ENCODE measurements around the gene ZFYVE27.

ZFYVE27 gene

DNA sequence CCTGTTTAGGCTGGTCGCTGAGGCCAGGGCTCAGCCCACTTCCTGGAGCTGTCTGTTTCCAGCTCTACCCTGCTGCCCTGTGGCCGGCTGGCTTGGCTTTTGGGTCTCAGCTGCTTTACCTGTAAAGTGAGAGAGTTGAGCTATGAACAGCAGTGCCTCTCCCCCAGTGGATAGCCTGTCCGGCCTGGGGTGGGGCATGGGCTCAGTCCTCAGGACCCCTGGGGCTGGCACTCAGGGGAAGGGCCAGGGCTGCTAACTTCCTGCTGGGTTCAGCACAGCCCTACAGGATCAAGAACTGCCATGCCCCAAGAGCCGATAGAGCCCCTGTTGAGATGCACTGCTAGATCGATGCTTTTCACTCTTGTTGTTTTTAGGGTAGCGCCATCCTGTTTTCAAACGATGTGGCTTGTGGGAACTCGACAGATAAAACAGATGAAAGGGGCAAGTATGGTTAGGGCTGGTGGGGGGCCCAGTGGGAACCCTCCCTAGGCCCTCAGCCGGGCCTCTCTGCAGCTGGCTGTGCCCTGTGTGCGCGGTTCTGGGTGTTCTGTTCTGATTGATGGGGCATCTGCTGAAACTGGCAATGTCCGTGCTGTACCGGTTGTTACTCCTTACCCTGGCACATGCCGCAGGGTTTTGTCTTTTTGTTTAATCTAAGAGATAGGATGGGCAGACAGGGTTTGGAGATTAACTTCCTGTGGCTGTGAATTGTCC, 44.8 kb downstream of the ZFYVE27 start:
- no peaks in the 10 kb centered on the region for H3K4me1 ChIP-seq (ENCODE audit: low read depth, poor library complexity, severe bottlenecking)
- no peak overlapping the region for H3K4me2 ChIP-seq
- no peak overlapping the region for H3K27ac ChIP-seq
- no peak overlapping the region for H3K9ac ChIP-seq
- H2AFZ ChIP-seq (ENCODE audit: low read depth): no peak overlapping the region
- H4K20me1 ChIP-seq (ENCODE audit: insufficient read depth): no peaks in the 10 kb centered on the region
- no peaks in the 10 kb centered on the region for H3K27me3 ChIP-seq (ENCODE audit: insufficient read depth, low read depth)
- H3K4me3 ChIP-seq (IDR thresholded peaks at IDR 0.05; ENCODE audit: insufficient read depth, low read depth, low read length): no peak overlapping the region
- no peak for TF ChIP-seq CTCF (conservative IDR thresholded peaks at IDR 0.05; ENCODE audit: low read depth, low read length)
- no peaks in the 10 kb centered on the region for H3K79me2 ChIP-seq (ENCODE audit: insufficient read depth, low read depth)
- no peaks in the 10 kb centered on the region for H3K36me3 ChIP-seq (ENCODE audit: insufficient read depth)

DNA sequence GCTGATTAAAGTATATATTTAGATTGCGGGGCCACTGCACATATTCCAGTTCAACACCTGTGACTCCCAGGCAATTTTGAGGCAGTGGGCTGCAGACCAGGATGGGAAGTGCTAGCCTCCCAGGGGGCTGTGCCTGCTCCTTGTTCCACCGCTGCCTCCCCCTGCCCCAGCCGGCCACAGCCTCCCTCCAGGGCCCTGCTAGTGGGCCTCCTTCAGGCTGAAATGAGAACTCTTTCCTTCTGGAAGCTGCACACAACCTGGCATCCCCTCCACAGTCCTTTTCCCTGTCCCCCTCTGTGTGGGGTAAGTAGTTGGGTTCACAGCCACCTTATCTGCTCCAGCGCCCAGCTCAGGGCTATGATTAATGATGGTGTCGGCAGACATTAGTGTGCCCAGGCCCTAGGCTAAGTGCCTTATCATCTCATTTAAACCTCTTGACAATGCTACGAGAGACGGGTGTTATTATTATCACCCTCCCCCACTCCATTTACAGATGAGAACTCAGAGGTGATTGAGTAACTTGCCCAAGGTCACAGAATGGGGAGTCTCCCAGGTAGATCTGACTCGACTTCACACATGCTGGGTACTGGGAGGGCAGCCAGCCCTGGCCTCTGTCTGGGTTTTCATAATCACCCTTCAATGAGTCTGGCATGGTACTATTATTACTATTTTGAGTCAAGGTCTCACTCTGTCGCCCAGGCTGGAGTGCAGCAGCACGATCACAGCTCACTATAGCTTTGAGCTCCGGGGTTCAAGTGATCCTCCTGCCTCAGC, 45.7 kb downstream of the ZFYVE27 start:
- no peak for TF ChIP-seq CTCF (conservative IDR thresholded peaks at IDR 0.05; ENCODE audit: low read depth, low read length)
- Histone ChIP-seq H3K9ac (no peak overlapping the region), H3K4me1 (ENCODE audit: low read depth, poor library complexity, severe bottlenecking) (no peaks in the 10 kb centered on the region)

GRCh38 chr10:97784200-97784810, 47.4 kb downstream of the ZFYVE27 start:
- H3K27ac ChIP-seq: no peak overlapping the region
- H4K20me1 ChIP-seq (ENCODE audit: insufficient read depth): no peaks in the 10 kb centered on the region
- H3K4me1 ChIP-seq (ENCODE audit: low read depth, poor library complexity, severe bottlenecking): no peaks in the 10 kb centered on the region
- no peak overlapping the region for H3K4me2 ChIP-seq
- H3K9ac ChIP-seq: no peak overlapping the region
- H3K36me3 ChIP-seq (ENCODE audit: insufficient read depth): no peaks in the 10 kb centered on the region
- TF ChIP-seq CTCF (conservative IDR thresholded peaks at IDR 0.05; ENCODE audit: low read depth, low read length): no peak
- no peaks in the 10 kb centered on the region for H3K79me2 ChIP-seq (ENCODE audit: insufficient read depth, low read depth)
- H3K27me3 ChIP-seq (ENCODE audit: insufficient read depth, low read depth): 0 out of 2 replicates have a peak, but pooled peaks cover 2% of the 10 kb centered on the region
- no peak overlapping the region for H2AFZ ChIP-seq (ENCODE audit: low read depth)
- H3K4me3 ChIP-seq (IDR thresholded peaks at IDR 0.05; ENCODE audit: insufficient read depth, low read depth, low read length): no peak overlapping the region

More for the DNA sequence above, 45.7 kb downstream of the ZFYVE27 start:
- Histone ChIP-seq H4K20me1 (ENCODE audit: insufficient read depth) (no peaks in the 10 kb centered on the region), H2AFZ (ENCODE audit: low read depth) (no peak overlapping the region), H3K27ac (no peak overlapping the region), H3K4me3 (IDR thresholded peaks at IDR 0.05; ENCODE audit: insufficient read depth, low read depth, low read length) (no peak overlapping the region), H3K36me3 (ENCODE audit: insufficient read depth) (no peaks in the 10 kb centered on the region), H3K27me3 (ENCODE audit: insufficient read depth, low read depth) (0 out of 2 replicates have a peak, but pooled peaks cover 2% of the 10 kb centered on the region), H3K4me2 (no peak overlapping the region), H3K79me2 (ENCODE audit: insufficient read depth, low read depth) (no peaks in the 10 kb centered on the region)

DNA sequence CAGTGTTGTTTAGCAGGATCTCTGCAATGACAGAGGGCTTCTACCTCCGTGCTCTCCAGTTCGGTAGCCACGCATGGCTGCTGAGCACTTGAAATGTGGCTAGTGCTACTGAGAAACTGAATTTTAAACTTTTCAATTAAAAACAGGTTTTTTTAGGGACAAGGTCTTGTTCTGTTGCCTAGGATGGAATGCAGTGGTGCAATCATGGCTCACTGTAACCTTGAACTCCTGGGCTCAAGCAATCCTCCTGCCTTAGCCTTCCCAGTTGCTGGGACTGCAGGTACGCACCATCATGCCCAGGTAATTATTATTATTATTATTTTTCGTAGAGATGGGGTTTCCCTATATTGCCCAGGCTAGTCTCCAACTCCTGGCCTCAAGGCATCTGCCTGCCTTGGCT, 48.3 kb downstream of the ZFYVE27 start:
- H3K36me3 ChIP-seq (ENCODE audit: insufficient read depth): no peaks in the 10 kb centered on the region
- H3K9ac ChIP-seq: no peak overlapping the region
- H3K79me2 ChIP-seq (ENCODE audit: insufficient read depth, low read depth): no peaks in the 10 kb centered on the region
- no peak overlapping the region for H3K4me3 ChIP-seq (IDR thresholded peaks at IDR 0.05; ENCODE audit: insufficient read depth, low read depth, low read length)
- no peak for TF ChIP-seq CTCF (conservative IDR thresholded peaks at IDR 0.05; ENCODE audit: low read depth, low read length)
- H3K4me1 ChIP-seq (ENCODE audit: low read depth, poor library complexity, severe bottlenecking): no peaks in the 10 kb centered on the region
- H3K27me3 ChIP-seq (ENCODE audit: insufficient read depth, low read depth): 0 out of 2 replicates have a peak, but pooled peaks cover 2% of the 10 kb centered on the region
- H3K27ac ChIP-seq: no peak overlapping the region
- H2AFZ ChIP-seq (ENCODE audit: low read depth): no peak overlapping the region
- H3K4me2 ChIP-seq: no peak overlapping the region
- H4K20me1 ChIP-seq (ENCODE audit: insufficient read depth): no peaks in the 10 kb centered on the region

Data from KMS-11 (cell line).